HG03558 (cell line): ENCODE results near the gene CHEK1.
"Not testable (repeated sequence)": the region's sequence is repeated elsewhere in the genome, so short reads cannot be mapped to it uniquely, and the experiment has no call there.

Experiments
- ATAC-seq: cut with Tn5 transposase; IDR thresholded peaks from one replicate; pipeline ENCODE4 v1.9.1; 2021; ENCODE audit warnings: moderate number of reproducible peaks; ENCODE audit not compliant: unreplicated experiment; ENCODE audit errors: extremely low read depth

The CHEK1 gene

DNA sequence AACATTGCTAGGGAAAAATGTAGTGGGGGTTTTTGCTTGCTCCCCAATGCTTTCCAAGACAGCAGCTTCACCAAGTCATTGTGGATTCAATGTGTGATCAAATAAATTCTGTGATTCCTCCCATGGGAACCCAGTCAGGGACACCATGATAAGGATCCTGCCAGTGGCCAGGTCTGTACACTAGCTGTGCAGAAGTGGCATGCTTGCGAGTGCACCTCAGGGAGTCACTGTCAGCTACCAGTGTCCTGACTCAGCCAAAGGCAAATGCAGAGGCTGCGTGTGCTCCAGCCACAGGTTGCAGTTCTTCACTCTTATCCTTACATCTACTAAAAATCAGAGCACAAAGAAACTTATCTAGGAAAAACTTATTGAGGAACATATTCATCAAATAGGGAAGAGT lies 65.0 kb downstream of the CHEK1 start:
- no peak for ATAC-seq

DNA sequence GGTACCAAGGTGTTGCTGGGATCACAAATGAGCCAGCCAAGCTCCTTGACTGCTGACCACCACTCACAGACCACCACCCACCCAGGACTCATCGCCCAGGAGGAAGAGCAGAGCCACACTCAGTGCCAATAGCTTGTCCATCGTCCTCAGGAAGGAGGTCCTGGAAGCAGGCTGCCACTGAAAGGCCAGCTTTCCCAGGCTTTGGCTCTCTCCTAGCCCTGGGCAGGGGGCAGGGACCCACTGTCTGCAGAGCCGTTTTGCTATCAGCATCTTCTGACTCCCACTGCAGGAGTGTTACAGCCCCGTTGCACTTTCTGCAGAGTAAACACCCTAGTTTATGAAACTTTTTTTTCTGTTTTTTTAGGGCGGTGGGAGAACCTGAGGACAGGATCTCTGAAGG lies 67.9 kb downstream of the CHEK1 start:
- no peak for ATAC-seq

DNA sequence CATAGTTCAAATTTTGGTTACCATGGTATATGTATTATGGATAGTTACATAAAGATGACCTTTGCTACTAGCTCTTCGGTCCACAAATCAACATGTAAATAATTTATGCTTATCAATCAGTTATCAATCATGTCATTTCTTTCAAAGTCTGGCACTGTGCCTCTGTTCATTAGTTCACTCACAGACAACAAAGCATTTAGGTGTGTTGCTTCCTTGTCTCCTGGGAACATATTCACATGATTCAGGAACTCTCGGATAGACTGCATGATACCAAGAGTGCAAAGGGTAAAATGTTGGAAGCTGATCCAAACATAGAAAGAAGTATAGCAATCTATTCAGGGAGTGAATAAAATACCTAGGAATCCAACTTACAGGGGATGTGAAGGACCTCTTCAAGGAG lies 70.0 kb downstream of the CHEK1 start:
- ATAC-seq, result no peak

DNA sequence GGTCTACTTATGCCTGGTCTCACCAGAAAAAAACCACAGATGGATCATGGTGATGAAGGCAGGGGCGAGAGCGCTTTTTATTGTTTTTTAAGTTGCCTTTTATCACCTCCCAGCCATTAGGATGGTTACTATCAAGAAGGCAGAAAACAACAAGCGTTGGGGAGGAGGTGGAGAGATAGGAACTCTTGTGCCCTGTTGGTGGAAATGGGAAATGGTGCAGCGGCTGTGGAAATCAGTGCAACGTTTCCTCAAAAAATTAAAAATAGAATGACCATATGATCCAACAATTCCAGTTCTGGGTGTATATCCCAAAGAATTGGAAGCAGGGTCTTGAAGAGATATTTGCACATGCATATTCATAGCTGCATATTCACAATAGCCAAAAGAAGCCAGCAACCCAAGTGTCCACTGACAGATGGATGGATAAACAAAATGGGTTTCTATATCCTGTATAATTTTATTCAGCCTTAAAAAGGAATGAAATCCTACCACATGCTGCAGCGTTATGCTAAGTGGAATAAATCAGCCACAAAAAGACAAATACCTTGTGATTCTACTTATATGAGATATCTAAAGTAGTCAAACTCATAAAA lies 76.2 kb downstream of the CHEK1 start:
- ATAC-seq, result no peak

DNA sequence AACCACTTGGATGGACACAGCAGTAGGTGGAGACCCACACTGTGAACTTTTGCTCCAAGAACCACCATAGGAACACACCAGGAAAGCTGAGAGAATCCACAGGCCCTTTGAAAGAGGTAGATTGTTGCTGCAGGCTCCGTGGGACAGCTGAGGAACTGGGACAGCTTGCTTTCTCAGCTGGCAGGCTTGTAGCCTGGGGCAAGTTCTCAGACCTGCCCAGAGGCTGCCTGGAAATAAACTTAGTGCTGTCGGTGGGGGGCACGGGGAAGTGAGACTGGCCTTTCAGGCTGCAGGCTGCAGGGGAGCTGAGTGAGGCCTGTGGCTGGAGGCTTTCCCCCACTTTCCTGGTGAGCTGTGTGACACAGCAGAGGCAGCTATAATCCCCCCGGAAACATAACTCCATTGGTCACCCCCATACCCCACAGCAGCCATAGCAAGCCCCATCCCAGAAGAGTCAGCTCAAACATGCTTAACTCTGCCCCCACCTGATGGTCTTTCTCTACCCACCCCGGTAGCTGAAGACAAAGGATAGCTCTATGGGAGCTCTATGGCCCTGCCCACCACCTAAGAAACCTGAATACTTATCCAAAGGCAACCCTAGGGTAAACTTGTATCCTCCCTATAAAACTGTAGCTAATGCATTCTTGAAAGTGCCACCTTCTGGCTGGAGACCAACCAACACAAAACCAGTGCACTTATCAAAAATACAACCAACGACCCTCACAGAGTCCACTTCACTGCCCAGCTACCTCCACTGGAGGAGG lies 77.1 kb downstream of the CHEK1 start:
- ATAC-seq, result no peak

DNA sequence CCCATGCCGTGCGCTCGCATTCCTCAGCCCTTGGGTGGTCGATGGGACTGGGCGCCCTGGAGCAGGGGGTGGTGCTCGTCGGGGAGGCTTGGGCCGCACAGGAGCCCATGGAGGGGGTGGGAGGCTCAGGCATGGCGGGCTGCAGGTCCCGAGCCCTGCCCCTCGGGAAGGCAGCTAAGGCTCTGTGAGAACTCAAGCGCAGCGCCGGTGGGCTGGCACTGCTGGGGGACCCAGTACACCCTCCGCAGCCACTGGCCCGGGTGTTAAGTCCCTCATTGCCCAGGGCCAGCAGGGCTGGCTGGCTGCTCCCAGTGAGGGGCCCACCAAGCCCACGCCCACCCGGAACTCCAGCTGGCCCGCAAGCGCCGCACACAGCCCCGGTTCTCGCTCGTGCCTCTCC lies 79.7 kb downstream of the CHEK1 start:
- ATAC-seq, result not testable (repeated sequence)

DNA sequence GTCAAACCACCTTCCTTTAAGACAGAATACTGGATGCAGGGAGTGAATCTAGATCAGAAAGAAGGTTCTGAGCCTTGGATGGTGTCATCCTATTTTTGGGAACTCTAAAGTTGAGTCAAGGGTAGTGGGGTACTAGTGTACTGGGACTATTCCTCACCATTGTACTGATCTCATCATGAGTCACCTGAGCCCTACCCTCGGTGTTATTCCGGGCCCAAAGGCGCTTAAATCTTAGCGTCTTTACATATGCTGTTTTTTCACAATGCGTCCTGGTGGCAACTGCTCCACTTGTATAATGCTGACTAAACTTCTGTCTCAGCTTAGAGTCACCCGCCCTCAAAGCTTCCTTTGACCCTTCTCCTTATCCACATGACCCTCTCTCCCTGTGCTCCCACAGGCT lies 95.8 kb downstream of the CHEK1 start:
- no peak for ATAC-seq

DNA sequence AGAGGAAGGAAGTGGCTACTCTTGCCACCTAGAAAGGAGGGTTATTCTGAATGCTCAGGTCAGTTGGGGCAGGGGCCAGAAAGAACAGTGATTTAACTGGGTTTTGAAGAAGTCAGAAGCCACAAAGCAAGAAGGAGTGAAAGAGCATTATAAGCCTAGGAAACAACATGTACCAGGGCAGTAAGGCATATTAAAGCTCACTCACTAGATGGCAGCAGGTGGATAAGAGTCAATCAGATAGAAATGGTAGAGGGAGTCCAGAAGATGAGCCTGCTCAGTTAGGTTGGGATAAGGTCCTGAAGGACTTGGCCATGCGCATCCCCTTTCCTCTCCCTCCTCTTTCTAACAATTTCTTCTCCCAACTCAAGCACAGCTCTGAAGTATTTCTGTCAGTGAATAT lies 99.2 kb downstream of the CHEK1 start:
- ATAC-seq, result no peak
